ENCODE data around the gene OSBPL5.

OSBPL5 gene

DNA sequence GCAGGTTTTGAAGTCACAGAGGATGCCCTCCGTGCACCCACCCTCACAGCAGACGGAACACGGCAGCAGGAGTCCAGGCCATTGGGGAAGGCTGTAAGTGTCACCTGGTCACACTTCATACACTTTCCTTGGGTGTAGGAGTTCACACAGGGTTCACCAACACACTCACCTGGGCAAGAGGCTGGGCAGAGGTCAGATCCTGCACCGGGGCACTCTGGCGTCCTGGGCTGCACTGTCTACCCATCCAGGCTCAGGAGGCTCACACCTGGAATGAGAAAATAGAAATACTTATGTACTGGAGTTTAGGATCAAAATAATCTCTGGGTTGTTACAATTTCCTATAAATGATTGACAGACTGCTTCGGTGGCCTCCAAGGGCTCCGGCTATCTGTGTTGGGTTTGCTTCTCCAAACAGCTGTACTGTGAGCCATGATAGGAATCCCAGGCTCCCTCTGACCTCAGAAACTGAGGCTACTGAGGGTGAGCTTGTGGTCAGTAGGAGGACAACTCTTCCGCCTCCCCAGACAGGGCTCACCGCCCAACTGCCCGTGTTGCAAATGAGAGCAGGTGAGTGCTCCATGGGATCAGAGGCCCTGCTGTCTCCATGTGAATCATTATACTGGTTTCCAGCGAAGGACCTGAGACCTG, 87.8 kb downstream of the OSBPL5 start (continued):
- TF ChIP-seq, protein P1, sequence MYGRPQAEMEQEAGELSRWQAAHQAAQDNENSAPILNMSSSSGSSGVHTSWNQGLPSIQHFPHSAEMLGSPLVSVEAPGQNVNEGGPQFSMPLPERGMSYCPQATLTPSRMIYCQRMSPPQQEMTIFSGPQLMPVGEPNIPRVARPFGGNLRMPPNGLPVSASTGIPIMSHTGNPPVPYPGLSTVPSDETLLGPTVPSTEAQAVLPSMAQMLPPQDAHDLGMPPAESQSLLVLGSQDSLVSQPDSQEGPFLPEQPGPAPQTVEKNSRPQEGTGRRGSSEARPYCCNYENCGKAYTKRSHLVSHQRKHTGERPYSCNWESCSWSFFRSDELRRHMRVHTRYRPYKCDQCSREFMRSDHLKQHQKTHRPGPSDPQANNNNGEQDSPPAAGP (tag by site-specific recombination; IDR thresholded peaks at IDR 0.05), result no peak
- TF ChIP-seq ZNF621 (tag by site-specific recombination; IDR thresholded peaks at IDR 0.05), result no peak
- TF ChIP-seq, protein P2, sequence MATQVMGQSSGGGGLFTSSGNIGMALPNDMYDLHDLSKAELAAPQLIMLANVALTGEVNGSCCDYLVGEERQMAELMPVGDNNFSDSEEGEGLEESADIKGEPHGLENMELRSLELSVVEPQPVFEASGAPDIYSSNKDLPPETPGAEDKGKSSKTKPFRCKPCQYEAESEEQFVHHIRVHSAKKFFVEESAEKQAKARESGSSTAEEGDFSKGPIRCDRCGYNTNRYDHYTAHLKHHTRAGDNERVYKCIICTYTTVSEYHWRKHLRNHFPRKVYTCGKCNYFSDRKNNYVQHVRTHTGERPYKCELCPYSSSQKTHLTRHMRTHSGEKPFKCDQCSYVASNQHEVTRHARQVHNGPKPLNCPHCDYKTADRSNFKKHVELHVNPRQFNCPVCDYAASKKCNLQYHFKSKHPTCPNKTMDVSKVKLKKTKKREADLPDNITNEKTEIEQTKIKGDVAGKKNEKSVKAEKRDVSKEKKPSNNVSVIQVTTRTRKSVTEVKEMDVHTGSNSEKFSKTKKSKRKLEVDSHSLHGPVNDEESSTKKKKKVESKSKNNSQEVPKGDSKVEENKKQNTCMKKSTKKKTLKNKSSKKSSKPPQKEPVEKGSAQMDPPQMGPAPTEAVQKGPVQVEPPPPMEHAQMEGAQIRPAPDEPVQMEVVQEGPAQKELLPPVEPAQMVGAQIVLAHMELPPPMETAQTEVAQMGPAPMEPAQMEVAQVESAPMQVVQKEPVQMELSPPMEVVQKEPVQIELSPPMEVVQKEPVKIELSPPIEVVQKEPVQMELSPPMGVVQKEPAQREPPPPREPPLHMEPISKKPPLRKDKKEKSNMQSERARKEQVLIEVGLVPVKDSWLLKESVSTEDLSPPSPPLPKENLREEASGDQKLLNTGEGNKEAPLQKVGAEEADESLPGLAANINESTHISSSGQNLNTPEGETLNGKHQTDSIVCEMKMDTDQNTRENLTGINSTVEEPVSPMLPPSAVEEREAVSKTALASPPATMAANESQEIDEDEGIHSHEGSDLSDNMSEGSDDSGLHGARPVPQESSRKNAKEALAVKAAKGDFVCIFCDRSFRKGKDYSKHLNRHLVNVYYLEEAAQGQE (tag by site-specific recombination; IDR thresholded peaks at IDR 0.05), result no peak
- no peak for TF ChIP-seq ZNF416 (tag by site-specific recombination; IDR thresholded peaks at IDR 0.05)

DNA sequence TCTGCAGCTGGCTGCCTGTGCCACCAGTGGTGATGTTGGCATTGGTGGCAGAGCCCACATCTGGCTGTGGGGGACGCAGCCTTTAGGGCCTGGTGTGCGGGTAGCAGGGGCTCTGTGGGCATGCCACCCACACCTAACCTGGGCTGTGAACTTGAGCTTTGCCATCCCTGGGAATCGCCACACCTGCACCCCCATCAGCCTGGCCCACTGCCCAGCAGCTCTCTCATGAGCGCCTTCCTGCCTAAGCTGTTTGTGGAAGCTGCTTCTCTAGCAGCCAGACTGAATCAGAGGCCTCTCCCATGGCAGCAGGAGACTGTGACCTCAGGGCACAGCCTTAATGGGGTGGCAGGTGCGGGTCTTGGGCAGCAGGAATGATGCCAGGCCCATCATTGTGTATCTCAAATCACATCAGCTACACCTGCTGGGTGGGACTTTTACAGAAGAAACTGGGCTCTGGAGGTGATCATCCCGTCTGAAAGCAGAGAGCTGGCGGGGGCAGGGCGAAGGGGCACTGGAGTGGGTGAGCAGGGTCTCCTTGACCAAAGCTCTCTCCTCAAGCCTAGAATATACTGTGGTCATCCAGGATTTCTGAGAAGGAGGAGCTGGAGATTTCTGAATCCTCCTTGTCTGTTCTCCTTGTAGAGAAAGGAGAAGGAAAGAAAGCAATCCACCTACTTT, 90.1 kb downstream of the OSBPL5 start:
- H3K4me3 ChIP-seq (ENCODE audit: low read depth, low read length), result no peak overlapping the region
- no peaks in the 10 kb centered on the region for H3K4me1 ChIP-seq (ENCODE audit: control insufficient read depth, insufficient read depth, low read length)
- POLR2A ChIA-PET, result no interaction called here
- H3K27ac ChIP-seq (ENCODE audit: extremely low read depth, low read depth, low read length), result no peak overlapping the region
- H3K36me3 ChIP-seq (ENCODE audit: control insufficient read depth in 2 of 2, insufficient read depth in 1 of 2, low read length in 2 of 2), result no peaks in the 10 kb centered on the region
- TF ChIP-seq ZNF248 (tag by site-specific recombination; IDR thresholded peaks at IDR 0.05) (no peak), HOXA7 (CRISPR knock-in tag; IDR thresholded peaks at IDR 0.05; ENCODE audit: borderline replicate concordance) (no peak), ZNF274 (IDR thresholded peaks at IDR 0.05; ENCODE audit: low read length) (no peak), ZNF274 (tag by site-specific recombination; IDR thresholded peaks at IDR 0.05; ENCODE audit: borderline replicate concordance) (no peak), ZFP37 (tag by site-specific recombination; IDR thresholded peaks at IDR 0.05) (no peak), ZNF473 (tag by site-specific recombination; IDR thresholded peaks at IDR 0.05) (no peak), ZNF843 (tag by site-specific recombination; IDR thresholded peaks at IDR 0.05) (no peak), ZNF112 (tag by site-specific recombination; IDR thresholded peaks at IDR 0.05) (no peak), ZNF214 (tag by site-specific recombination; IDR thresholded peaks at IDR 0.05; ENCODE audit: borderline replicate concordance) (no peak), KLF16 (tag by site-specific recombination; IDR thresholded peaks at IDR 0.05) (no peak)
- TF ChIP-seq, protein P3, sequence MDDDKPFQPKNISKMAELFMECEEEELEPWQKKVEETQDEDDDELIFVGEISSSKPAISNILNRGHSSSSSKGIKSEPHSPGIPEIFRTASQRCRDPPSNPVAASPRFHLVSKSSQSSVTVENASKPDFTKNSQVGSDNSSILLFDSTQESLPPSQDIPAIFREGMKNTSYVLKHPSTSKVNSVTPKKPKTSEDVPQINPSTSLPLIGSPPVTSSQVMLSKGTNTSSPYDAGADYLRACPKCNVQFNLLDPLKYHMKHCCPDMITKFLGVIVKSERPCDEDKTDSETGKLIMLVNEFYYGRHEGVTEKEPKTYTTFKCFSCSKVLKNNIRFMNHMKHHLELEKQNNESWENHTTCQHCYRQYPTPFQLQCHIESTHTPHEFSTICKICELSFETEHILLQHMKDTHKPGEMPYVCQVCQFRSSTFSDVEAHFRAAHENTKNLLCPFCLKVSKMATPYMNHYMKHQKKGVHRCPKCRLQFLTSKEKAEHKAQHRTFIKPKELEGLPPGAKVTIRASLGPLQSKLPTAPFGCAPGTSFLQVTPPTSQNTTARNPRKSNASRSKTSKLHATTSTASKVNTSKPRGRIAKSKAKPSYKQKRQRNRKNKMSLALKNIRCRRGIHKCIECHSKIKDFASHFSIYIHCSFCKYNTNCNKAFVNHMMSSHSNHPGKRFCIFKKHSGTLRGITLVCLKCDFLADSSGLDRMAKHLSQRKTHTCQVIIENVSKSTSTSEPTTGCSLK (tag by site-specific recombination; IDR thresholded peaks at IDR 0.05), result no peak
- TF ChIP-seq, protein P4, sequence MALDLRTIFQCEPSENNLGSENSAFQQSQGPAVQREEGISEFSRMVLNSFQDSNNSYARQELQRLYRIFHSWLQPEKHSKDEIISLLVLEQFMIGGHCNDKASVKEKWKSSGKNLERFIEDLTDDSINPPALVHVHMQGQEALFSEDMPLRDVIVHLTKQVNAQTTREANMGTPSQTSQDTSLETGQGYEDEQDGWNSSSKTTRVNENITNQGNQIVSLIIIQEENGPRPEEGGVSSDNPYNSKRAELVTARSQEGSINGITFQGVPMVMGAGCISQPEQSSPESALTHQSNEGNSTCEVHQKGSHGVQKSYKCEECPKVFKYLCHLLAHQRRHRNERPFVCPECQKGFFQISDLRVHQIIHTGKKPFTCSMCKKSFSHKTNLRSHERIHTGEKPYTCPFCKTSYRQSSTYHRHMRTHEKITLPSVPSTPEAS (tag by site-specific recombination; IDR thresholded peaks at IDR 0.05), result no peak
- TF ChIP-seq, protein P5, sequence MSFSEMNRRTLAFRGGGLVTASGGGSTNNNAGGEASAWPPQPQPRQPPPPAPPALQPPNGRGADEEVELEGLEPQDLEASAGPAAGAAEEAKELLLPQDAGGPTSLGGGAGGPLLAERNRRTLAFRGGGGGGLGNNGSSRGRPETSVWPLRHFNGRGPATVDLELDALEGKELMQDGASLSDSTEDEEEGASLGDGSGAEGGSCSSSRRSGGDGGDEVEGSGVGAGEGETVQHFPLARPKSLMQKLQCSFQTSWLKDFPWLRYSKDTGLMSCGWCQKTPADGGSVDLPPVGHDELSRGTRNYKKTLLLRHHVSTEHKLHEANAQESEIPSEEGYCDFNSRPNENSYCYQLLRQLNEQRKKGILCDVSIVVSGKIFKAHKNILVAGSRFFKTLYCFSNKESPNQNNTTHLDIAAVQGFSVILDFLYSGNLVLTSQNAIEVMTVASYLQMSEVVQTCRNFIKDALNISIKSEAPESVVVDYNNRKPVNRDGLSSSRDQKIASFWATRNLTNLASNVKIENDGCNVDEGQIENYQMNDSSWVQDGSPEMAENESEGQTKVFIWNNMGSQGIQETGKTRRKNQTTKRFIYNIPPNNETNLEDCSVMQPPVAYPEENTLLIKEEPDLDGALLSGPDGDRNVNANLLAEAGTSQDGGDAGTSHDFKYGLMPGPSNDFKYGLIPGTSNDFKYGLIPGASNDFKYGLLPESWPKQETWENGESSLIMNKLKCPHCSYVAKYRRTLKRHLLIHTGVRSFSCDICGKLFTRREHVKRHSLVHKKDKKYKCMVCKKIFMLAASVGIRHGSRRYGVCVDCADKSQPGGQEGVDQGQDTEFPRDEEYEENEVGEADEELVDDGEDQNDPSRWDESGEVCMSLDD (tag by site-specific recombination; IDR thresholded peaks at IDR 0.05), result no peak
- TF ChIP-seq, protein P6, sequence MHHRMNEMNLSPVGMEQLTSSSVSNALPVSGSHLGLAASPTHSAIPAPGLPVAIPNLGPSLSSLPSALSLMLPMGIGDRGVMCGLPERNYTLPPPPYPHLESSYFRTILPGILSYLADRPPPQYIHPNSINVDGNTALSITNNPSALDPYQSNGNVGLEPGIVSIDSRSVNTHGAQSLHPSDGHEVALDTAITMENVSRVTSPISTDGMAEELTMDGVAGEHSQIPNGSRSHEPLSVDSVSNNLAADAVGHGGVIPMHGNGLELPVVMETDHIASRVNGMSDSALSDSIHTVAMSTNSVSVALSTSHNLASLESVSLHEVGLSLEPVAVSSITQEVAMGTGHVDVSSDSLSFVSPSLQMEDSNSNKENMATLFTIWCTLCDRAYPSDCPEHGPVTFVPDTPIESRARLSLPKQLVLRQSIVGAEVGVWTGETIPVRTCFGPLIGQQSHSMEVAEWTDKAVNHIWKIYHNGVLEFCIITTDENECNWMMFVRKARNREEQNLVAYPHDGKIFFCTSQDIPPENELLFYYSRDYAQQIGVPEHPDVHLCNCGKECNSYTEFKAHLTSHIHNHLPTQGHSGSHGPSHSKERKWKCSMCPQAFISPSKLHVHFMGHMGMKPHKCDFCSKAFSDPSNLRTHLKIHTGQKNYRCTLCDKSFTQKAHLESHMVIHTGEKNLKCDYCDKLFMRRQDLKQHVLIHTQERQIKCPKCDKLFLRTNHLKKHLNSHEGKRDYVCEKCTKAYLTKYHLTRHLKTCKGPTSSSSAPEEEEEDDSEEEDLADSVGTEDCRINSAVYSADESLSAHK (tag by site-specific recombination; IDR thresholded peaks at IDR 0.05), result no peak
- CTCF ChIA-PET, result interaction anchor here (0.9 to 4.0 kb wide), 5 partner anchors 14 to 39 kb away, joined by 3 to 24 read pairs (median 4); no protein-coding TSS in a partner anchor
- H3K9me3 ChIP-seq (ENCODE audit: control insufficient read depth, insufficient read depth, low read depth, low read length), result no peaks in the 10 kb centered on the region

Data from HEK293 (cell line).